22Rv1 (cell line): ENCODE results near the gene ARTN.

Source experiments
- ZFX ChIP-seq: fragments of 450-650 bp; IDR thresholded peaks from 2 replicates; pipeline ENCODE4 v1.6.1; 2017; ENCODE audit warnings: antibody characterized with exemption, borderline replicate concordance
- TF ChIP-seq, protein P1 (sequence below): fragments of 450-650 bp; IDR thresholded peaks from 2 replicates; pipeline ENCODE4 v1.5.1; 2017; ENCODE audit warnings: mild to moderate bottlenecking

DNA sequence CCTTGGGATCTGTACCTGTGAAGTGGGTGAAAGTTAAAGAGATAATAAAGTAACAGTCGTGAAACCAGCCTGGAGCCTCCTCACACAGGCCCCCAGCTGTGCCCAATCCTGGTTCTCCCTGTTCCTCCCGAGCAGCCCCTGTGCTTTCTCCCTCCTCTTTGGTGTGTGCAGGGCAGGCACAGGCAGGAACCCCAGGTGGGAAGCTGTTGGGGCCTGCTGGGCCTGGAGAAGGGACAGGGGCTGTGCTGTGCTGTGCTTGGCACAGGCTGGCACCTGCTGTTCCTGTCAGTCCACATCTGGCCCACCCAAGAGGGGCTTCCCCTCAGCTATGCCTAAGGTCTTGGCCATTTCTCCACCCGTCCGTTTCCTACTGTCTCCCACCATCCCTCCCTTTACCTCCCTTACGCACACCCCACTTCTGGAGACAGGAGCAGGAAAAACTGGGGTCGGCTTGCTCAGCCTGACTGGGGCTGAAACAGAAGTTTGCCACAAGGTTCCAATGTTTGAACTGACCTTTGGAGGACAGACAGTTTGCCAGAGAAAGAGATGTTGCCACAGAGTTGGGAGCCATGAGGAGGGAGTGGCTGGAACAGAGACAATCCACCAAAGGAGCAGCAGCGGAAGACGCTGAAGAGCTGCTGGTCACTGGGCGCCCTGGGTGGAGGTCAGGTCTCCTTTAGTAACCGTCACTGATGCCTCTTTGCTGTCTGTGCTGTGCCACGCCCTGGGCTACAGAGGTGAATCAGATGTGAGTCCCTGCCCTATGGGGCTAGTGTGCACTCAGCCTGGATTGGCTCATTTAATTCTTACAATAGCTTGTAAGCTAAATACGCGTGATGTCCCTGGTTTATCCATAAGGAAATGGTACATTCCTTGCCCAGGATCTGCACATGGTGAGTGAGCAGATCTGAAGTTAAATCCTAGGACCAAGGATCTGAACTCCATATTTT lies 18.8 kb upstream of the ARTN start:
- TF ChIP-seq, protein P1, sequence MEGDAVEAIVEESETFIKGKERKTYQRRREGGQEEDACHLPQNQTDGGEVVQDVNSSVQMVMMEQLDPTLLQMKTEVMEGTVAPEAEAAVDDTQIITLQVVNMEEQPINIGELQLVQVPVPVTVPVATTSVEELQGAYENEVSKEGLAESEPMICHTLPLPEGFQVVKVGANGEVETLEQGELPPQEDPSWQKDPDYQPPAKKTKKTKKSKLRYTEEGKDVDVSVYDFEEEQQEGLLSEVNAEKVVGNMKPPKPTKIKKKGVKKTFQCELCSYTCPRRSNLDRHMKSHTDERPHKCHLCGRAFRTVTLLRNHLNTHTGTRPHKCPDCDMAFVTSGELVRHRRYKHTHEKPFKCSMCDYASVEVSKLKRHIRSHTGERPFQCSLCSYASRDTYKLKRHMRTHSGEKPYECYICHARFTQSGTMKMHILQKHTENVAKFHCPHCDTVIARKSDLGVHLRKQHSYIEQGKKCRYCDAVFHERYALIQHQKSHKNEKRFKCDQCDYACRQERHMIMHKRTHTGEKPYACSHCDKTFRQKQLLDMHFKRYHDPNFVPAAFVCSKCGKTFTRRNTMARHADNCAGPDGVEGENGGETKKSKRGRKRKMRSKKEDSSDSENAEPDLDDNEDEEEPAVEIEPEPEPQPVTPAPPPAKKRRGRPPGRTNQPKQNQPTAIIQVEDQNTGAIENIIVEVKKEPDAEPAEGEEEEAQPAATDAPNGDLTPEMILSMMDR: no peak
- TF ChIP-seq ZFX: no peak
